Measurements from ENCODE around the gene CPD. TPM values are rescaled to one million over a fixed set of nuclear protein-coding genes. Genes with fewer than 3 reads are reported as not detected.

The CPD gene
- total RNA-seq, 1 donor from 2014 or later: 68.9 TPM

DNA sequence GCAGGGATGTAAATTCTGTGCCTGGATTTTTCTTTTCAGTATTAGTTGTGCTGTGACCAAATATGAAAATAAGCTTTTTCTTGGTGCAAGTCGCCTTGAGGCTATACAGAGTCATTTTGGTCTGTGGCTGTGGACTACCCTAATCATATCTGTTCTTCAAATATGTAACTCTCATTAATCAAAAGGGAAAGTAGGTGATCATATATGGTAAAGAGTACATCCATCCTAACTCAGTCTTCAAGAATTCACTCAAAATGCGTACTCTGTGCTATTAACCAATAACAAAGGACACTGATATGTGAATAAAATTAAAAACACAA, 2.6 kb downstream of the CPD start:
- Histone ChIP-seq H3K27ac (no peak overlapping the region), H3K4me3 (peak overlapping the region; percentile 87)

DNA sequence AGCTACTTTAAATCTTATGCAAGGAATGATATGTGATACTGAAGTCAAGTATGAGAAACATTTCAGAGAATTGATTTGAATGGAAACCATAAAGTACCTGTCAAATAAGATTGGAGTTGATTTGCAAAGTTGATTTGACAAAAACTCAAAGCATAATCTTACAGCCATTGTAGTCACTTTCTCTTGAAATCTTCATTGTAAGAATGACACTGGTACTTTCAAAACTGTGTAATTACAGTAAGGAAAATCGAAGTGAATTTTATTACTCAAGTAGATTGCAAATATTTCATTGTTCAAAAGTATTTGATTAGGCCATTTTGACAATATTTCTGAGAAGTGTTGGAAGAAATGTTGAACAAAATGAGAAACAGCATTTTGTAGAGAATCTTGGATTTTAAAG, 3.6 kb downstream of the CPD start:
- Histone ChIP-seq H3K4me1 (peaks cover 52% of the 10 kb centered on the region), H3K4me3 (peak overlapping the region; percentile 10), H3K27ac (no peak overlapping the region), H3K27me3 (ENCODE audit: low read depth) (no peaks in the 10 kb centered on the region), H3K9me3 (no peaks in the 10 kb centered on the region), H3K36me3 (peaks cover 25% of the 10 kb centered on the region)
- ATAC-seq (no peak), DNase-seq (no peak)
- TF ChIP-seq, protein P1, sequence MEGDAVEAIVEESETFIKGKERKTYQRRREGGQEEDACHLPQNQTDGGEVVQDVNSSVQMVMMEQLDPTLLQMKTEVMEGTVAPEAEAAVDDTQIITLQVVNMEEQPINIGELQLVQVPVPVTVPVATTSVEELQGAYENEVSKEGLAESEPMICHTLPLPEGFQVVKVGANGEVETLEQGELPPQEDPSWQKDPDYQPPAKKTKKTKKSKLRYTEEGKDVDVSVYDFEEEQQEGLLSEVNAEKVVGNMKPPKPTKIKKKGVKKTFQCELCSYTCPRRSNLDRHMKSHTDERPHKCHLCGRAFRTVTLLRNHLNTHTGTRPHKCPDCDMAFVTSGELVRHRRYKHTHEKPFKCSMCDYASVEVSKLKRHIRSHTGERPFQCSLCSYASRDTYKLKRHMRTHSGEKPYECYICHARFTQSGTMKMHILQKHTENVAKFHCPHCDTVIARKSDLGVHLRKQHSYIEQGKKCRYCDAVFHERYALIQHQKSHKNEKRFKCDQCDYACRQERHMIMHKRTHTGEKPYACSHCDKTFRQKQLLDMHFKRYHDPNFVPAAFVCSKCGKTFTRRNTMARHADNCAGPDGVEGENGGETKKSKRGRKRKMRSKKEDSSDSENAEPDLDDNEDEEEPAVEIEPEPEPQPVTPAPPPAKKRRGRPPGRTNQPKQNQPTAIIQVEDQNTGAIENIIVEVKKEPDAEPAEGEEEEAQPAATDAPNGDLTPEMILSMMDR (IDR thresholded peaks at IDR 0.05): no peak
- intact Hi-C loops (cut with DNase I): no loop called here

More for the DNA sequence above, 2.6 kb downstream of the CPD start:
- intact Hi-C loops (cut with DNase I): no loop called here
- Histone ChIP-seq H3K4me1 (peaks cover 56% of the 10 kb centered on the region), H3K36me3 (peaks cover 14% of the 10 kb centered on the region), H3K9me3 (no peaks in the 10 kb centered on the region), H3K27me3 (ENCODE audit: low read depth) (no peaks in the 10 kb centered on the region)
- DNase-seq: no peak
- TF ChIP-seq, protein P1 (IDR thresholded peaks at IDR 0.05): no peak
- ATAC-seq: no peak

DNA sequence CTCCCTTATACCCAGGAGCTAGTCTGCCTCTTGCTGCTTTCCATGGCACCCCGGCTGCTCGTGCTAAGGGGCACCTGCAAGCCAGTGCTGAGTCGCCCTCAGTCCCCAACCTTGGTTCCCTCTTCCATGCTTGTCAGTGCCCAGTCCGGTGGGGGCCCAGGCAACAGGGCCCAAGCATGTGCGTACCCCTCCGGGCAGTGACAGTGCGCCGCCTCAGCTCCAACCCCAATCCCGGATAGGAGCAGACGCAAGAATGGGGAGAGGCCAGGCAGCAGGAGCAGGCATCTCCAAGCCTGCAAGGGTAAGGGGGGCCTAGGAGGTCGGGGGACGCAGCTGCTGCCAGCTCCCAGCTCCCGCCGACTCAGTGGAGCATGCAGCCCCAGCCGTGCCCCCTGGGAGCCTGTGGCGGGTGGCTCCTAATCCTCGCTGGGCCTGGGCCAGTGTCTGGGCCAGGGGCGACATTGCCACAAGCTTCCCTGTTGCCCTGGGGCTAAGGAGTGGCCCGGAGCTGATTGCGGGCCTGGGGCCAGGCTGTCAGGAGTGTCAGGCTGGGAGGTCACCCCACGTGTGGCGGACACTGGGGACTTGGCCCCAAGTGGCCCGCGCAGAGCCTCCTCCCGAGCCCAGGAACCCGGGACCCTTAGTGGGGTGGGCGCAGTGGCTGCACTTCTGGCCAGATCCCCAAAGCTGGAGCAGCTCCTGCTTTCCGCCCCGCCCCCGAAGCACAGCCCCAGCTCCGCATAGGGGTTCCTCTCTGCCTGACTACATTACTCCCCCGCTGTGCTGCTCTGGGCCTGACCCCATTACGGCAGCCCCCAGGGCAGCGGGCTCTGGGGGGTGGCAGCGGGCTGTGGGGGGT, 9.8 kb downstream of the CPD start:
- H3K36me3 ChIP-seq: peaks cover 68% of the 10 kb centered on the region
- H3K27ac ChIP-seq: no peak overlapping the region
- intact Hi-C loops (cut with DNase I): no loop called here
- H3K27me3 ChIP-seq (ENCODE audit: low read depth): no peaks in the 10 kb centered on the region
- no peaks in the 10 kb centered on the region for H3K9me3 ChIP-seq
- peaks cover 10% of the 10 kb centered on the region for H3K4me1 ChIP-seq
- no peak for DNase-seq
- peak in 1 of 2 donors; percentile 34 for ATAC-seq
- H3K4me3 ChIP-seq: no peak overlapping the region
- TF ChIP-seq, protein P1 (IDR thresholded peaks at IDR 0.05): no peak

DNA sequence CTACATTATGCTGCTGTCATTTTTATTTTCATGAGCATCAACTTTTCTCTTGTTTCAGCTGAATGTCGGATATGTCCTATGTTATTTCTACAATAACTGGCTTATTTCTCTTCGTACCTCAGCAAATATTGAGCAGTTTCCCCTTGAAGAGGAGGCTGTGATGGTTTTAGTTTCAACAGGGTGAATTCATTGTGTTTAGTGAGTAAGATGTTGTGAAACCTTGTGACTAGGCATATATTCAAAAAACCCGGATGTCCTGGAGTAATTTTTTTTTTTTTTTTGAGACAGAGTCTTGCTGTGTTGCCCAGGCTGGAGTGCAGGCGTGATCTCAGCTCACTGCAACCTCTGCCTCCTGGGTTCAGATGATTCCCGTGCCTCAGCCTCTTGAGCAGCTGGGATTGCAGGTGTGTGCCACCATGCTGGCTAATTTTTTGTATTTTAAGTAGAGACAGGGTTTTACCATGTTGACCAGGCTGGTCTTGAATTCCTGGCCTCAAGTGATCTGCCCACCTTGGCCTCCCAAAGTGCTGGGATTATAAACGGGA, 11.1 kb downstream of the CPD start:
- H3K4me1 ChIP-seq: peaks cover 5% of the 10 kb centered on the region
- no peak for ATAC-seq
- H3K9me3 ChIP-seq: no peaks in the 10 kb centered on the region
- H3K36me3 ChIP-seq: peaks cover 68% of the 10 kb centered on the region
- DNase-seq: no peak
- TF ChIP-seq, protein P1 (IDR thresholded peaks at IDR 0.05): no peak
- intact Hi-C loops (cut with DNase I): no loop called here
- no peak overlapping the region for H3K4me3 ChIP-seq
- no peak overlapping the region for H3K27ac ChIP-seq
- H3K27me3 ChIP-seq (ENCODE audit: low read depth): no peaks in the 10 kb centered on the region

DNA sequence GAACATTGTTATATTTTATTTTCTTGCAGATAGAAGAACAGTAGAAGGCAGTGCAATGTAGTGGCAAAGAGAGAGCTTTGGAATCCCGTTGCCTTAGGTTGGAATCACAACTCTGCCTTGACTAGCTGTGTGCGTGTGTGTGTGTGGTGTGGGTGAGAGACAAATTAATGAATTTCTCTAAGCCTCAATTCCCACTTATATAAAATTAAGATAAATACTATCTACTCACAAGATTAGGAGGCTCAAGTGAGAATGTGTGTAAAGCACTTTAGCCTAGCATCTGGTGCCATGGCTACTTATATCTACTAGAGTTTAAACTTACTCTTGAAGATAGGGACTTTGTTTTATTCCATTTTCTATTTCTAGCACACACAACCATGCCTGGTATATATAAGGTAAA, 12.8 kb downstream of the CPD start:
- Histone ChIP-seq H3K4me1 (peaks cover 5% of the 10 kb centered on the region), H3K27ac (no peak overlapping the region), H3K9me3 (no peaks in the 10 kb centered on the region), H3K36me3 (peaks cover 51% of the 10 kb centered on the region), H3K4me3 (no peak overlapping the region), H3K27me3 (ENCODE audit: low read depth) (no peaks in the 10 kb centered on the region)
- DNase-seq (no peak), ATAC-seq (no peak)
- intact Hi-C loops (cut with DNase I): no loop called here
- TF ChIP-seq, protein P1 (IDR thresholded peaks at IDR 0.05): no peak
